H9 (cell line): ENCODE results near the gene COL4A2. TPM values are rescaled to one million over a fixed set of nuclear protein-coding genes. Genes with fewer than 3 reads are reported as not detected.

Experiments used
- DNase-seq: peaks from one replicate; pipeline ENCODE4 v3.0.0-alpha.2; 2017
- H2AFZ ChIP-seq: one replicate; pipeline ENCODE4 v1.6.1; 2013; ENCODE audit warnings: mild to moderate bottlenecking, low read length, control low read depth, moderate library complexity
- H2AK5ac ChIP-seq: 2 replicates; pipeline ENCODE4 v1.6.1; 2013; ENCODE audit warnings: low read length, control low read depth, mixed read lengths; ENCODE audit not compliant: insufficient read length
- H2BK120ac ChIP-seq: one replicate; pipeline ENCODE4 v1.6.1; 2013; ENCODE audit warnings: low read depth, mild to moderate bottlenecking, low read length, control low read depth, inconsistent platforms; ENCODE audit not compliant: poor library complexity, severe bottlenecking
- H2BK12ac ChIP-seq: 2 replicates; pipeline ENCODE4 v1.6.1; 2013; ENCODE audit warnings: low read length, control low read depth, mixed read lengths, low read depth; ENCODE audit not compliant: insufficient read length
- H2BK15ac ChIP-seq: 2 replicates; pipeline ENCODE4 v1.6.1; 2013; ENCODE audit warnings: low read depth, low read length, control low read depth
- H2BK20ac ChIP-seq: one replicate; pipeline ENCODE4 v1.6.1; 2013; ENCODE audit warnings: low read depth, mild to moderate bottlenecking, low read length, control low read depth, inconsistent platforms; ENCODE audit not compliant: poor library complexity, severe bottlenecking
- H2BK5ac ChIP-seq: 2 replicates; pipeline ENCODE4 v1.6.1; 2013; ENCODE audit warnings: low read length, control low read depth, mixed read lengths; ENCODE audit not compliant: insufficient read length
- H3K14ac ChIP-seq: 2 replicates; pipeline ENCODE4 v1.6.1; 2013; ENCODE audit warnings: low read length, control low read depth; ENCODE audit not compliant: insufficient read depth
- H3K18ac ChIP-seq: 2 replicates; pipeline ENCODE4 v1.6.1; 2013; ENCODE audit warnings: low read depth, mild to moderate bottlenecking, mixed read lengths, low read length, control low read depth; ENCODE audit not compliant: insufficient read length
- H3K23ac ChIP-seq: 2 replicates; pipeline ENCODE4 v1.6.1; 2013; ENCODE audit warnings: low read length, control low read depth, mixed read lengths, low read depth; ENCODE audit not compliant: insufficient read length
- H3K23me2 ChIP-seq: 2 replicates; pipeline ENCODE4 v1.6.1; 2013; ENCODE audit warnings: low read depth, mild to moderate bottlenecking, mixed read lengths, low read length, control low read depth; ENCODE audit not compliant: insufficient read length, poor library complexity, severe bottlenecking
- H3K27ac ChIP-seq: 2 replicates; pipeline ENCODE4 v1.5.1; 2013; ENCODE audit warnings: low read length, control low read depth, mixed read lengths, low read depth; ENCODE audit not compliant: insufficient read length
- H3K27me3 ChIP-seq: 2 replicates; pipeline ENCODE4 v1.6.1; 2013; ENCODE audit warnings: low read length, control low read depth, inconsistent platforms; ENCODE audit not compliant: insufficient read depth
- H3K4ac ChIP-seq: 2 replicates; pipeline ENCODE4 v1.6.1; 2013; ENCODE audit warnings: low read depth, mild to moderate bottlenecking, control low read depth, inconsistent platforms, low read length, moderate library complexity
- H3K4me1 ChIP-seq: 2 replicates; pipeline ENCODE4 v1.6.1; 2013; ENCODE audit warnings: low read length, control low read depth, inconsistent platforms; ENCODE audit not compliant: insufficient read depth
- H3K4me2 ChIP-seq: 2 replicates; pipeline ENCODE4 v1.6.1; 2013; ENCODE audit warnings: low read length, control low read depth, mixed read lengths; ENCODE audit not compliant: insufficient read length, insufficient read depth
- H3K56ac ChIP-seq: 2 replicates; pipeline ENCODE4 v1.6.1; 2013; ENCODE audit warnings: low read depth, mild to moderate bottlenecking, mixed read lengths, low read length, control low read depth; ENCODE audit not compliant: insufficient read length
- H3K79me1 ChIP-seq: 2 replicates; pipeline ENCODE4 v1.6.1; 2013; ENCODE audit warnings: low read depth, mild to moderate bottlenecking, moderate library complexity, low read length, control low read depth, inconsistent platforms; ENCODE audit not compliant: insufficient read depth, poor library complexity, severe bottlenecking
- H3K79me2 ChIP-seq: 2 replicates; pipeline ENCODE4 v1.6.1; 2013; ENCODE audit warnings: low read length, control low read depth, inconsistent platforms; ENCODE audit not compliant: insufficient read depth
- H3K9ac ChIP-seq: 2 replicates; pipeline ENCODE4 v1.6.1; 2013; ENCODE audit warnings: low read length, control low read depth, mixed read lengths; ENCODE audit not compliant: insufficient read length; ENCODE audit errors: extremely low read depth
- H3K9me3 ChIP-seq: one replicate; pipeline ENCODE4 v1.6.1; 2013; ENCODE audit warnings: low read depth, low read length, inconsistent platforms; ENCODE audit not compliant: control insufficient read depth
- H3T11ph ChIP-seq: one replicate; pipeline ENCODE4 v1.6.1; 2013; ENCODE audit warnings: mild to moderate bottlenecking, low read length, control low read depth, inconsistent platforms
- H4K20me1 ChIP-seq: one replicate; pipeline ENCODE4 v1.6.1; 2013; ENCODE audit not compliant: control insufficient read depth, insufficient read length, insufficient read depth
- H4K5ac ChIP-seq: 2 replicates; pipeline ENCODE4 v1.6.1; 2013; ENCODE audit warnings: low read depth, mild to moderate bottlenecking, mixed read lengths, low read length, control low read depth; ENCODE audit not compliant: insufficient read length
- H4K8ac ChIP-seq: replicated peaks from 2 replicates; pipeline ENCODE4 v1.6.1; 2013; ENCODE audit warnings: low read length, control low read depth, mixed read lengths, low read depth; ENCODE audit not compliant: insufficient read length
- H4K91ac ChIP-seq: 2 replicates; pipeline ENCODE4 v1.6.1; 2013; ENCODE audit warnings: low read depth, mild to moderate bottlenecking, moderate library complexity, mixed read lengths, low read length, control low read depth; ENCODE audit not compliant: insufficient read length
- H3K27ac Mint-ChIP-seq, 3 experiments: 2 replicates in 2 of 3; 3 replicates in 1 of 3; pipeline ENCODE4 v1.8.0; 2020 to 2021; ENCODE audit warnings: mixed read lengths in 3 of 3, mild to moderate bottlenecking in 1 of 3, moderate library complexity in 1 of 3
- H3K27me3 Mint-ChIP-seq: 2 replicates; pipeline ENCODE4 v1.8.0; 2021; ENCODE audit warnings: low read depth, mild to moderate bottlenecking, moderate library complexity, mixed read lengths
- H3K36me3 Mint-ChIP-seq, 3 experiments: 2 replicates in 2 of 3; 3 replicates in 1 of 3; pipeline ENCODE4 v1.8.0; 2020 to 2021; ENCODE audit warnings: low read depth in 3 of 3, mixed read lengths in 3 of 3; ENCODE audit not compliant: insufficient read depth in 1 of 3
- H3K4me1 Mint-ChIP-seq, 2 experiments: 2 replicates each; pipeline ENCODE4 v1.8.0; 2020; ENCODE audit warnings: mixed read lengths in 2 of 2
- H3K4me3 Mint-ChIP-seq, 2 experiments: 2 replicates in 1 of 2; 3 replicates in 1 of 2; pipeline ENCODE4 v1.8.0; 2020 to 2021; ENCODE audit warnings: mild to moderate bottlenecking in 2 of 2, mixed read lengths in 2 of 2, moderate library complexity in 1 of 2
- H3K9me3 Mint-ChIP-seq, 2 experiments: 2 replicates in 1 of 2; 3 replicates in 1 of 2; pipeline ENCODE4 v1.8.0; 2020; ENCODE audit warnings: mild to moderate bottlenecking in 2 of 2, mixed read lengths in 2 of 2, moderate library complexity in 1 of 2
- CTCF ChIP-seq: fragments of 200-600 bp; sonication (generic); conservative IDR thresholded peaks from 3 replicates; pipeline ENCODE4 v1.8.0; 2021; ENCODE audit warnings: antibody characterized with exemption, mild to moderate bottlenecking
- WGBS: extraction: QIAGEN DNeasy Blood & Tissue Kit; methylation state at CpG from one replicate; pipeline ENCODE4 v1.1.7; 2013; ENCODE audit warnings: missing lambda C conversion rate, low lambda C conversion rate, mixed read lengths; ENCODE audit not compliant: insufficient read length; ENCODE audit errors: extremely low coverage; 5-methylcytosine and 5-hydroxymethylcytosine counted together
- total RNA-seq: library from RNA; stranded (reverse); gene quantifications from 2 replicates; pipeline ENCODE4 v1.2.1, GENCODE V29; 2021

Gene COL4A2
- total RNA-seq, 1 experiment from 2014 or later = 76.5 TPM

GRCh38 chr13:110448677-110449076 is 141.6 kb downstream of the COL4A2 start:
- Histone ChIP-seq H4K5ac (no peak overlapping the region), H3K56ac (no peak overlapping the region), H3K4ac (no peak overlapping the region), H4K8ac (no peak overlapping the region), H3K79me1 (no peaks in the 10 kb centered on the region), H3K27ac (no peak overlapping the region), H4K91ac (no peak overlapping the region), H3K18ac (no peak overlapping the region), H2BK5ac (no peak overlapping the region), H3K27me3 (no peaks in the 10 kb centered on the region), H3T11ph (no peak overlapping the region), H3K79me2 (no peaks in the 10 kb centered on the region), H3K4me1 (no peaks in the 10 kb centered on the region; the same call in 1 of the 2 replicates), H3K23me2 (no peaks in the 10 kb centered on the region), H3K14ac (no peak overlapping the region), H2BK120ac (no peak overlapping the region), H3K9me3 (no peaks in the 10 kb centered on the region), H2AFZ (no peak overlapping the region), H2BK15ac (no peak overlapping the region), H2BK20ac (no peak overlapping the region), H3K9ac (no peak overlapping the region), H2BK12ac (no peak overlapping the region), H2AK5ac (no peak overlapping the region), H3K23ac (no peak overlapping the region), H3K4me2 (no peak overlapping the region), H4K20me1 (no peaks in the 10 kb centered on the region)
- TF ChIP-seq CTCF = no peak
- Mint-ChIP-seq H3K9me3 (no peaks in the 10 kb centered on the region), H3K27ac (peak overlapping the region in 1 of 3 experiments; percentile 46; a peak in 2 of 7 replicates), H3K4me3 (no peak overlapping the region), H3K27me3 (no peaks in the 10 kb centered on the region), H3K4me1 (peaks cover 9 to 22% of the 10 kb centered on the region in 2 experiments), H3K36me3 (peaks cover 8 to 12% (median 11%) of the 10 kb centered on the region in 3 experiments; a peak in 6 of 7 replicates)
- no peak for DNase-seq
- WGBS = no CpG with 5 or more reads among the region's 12 CpGs
